H1 (cell line): ENCODE data around the gene SLC8A1. TPM values are rescaled to one million over a fixed set of nuclear protein-coding genes. Genes with fewer than 3 reads are reported as not detected.

ENCODE experiments used
- CTCF ChIA-PET: fragments of 300-600 bp; sonication (Branson Sonifier 250); formaldehyde crosslinking; loops from one replicate; lab custom pipeline; 2021; ENCODE audit not compliant: partially characterized antibody; lab: Charles Lee
- POLR2A ChIA-PET: fragments of 300-600 bp; sonication (Branson Sonifier 250); formaldehyde crosslinking; loops from one replicate; lab custom pipeline; 2021; ENCODE audit warnings: inconsistent platforms; ENCODE audit not compliant: partially characterized antibody; lab: Charles Lee
- DNase-seq, 2 experiments: peaks; one replicate each; pipeline versions ENCODE4 v3.0.0 to v3.0.0-alpha.2; 2010 to 2022; ENCODE audit warnings: low spot score in 2 of 2, low read depth in 1 of 2, mixed read lengths in 1 of 2
- FAIRE-seq: peaks from 2 replicates; lab custom pipeline; 2011; peaks lifted over from hg19 to GRCh38; lab: Jason Lieb, UNC
- H2AFZ ChIP-seq: 2 replicates; pipeline ENCODE4 v1.8.1; 2012; ENCODE audit warnings: low read length, inconsistent platforms
- H2AK5ac ChIP-seq: 2 replicates; pipeline ENCODE4 v1.6.1; 2013; ENCODE audit warnings: low read depth, low read length
- H2BK120ac ChIP-seq: replicated peaks from 2 replicates; pipeline ENCODE3; 2013; ENCODE audit warnings: low read depth, low read length, inconsistent platforms
- H2BK12ac ChIP-seq: 2 replicates; pipeline ENCODE4 v1.6.1; 2013; ENCODE audit warnings: low read depth, low read length
- H2BK15ac ChIP-seq: 2 replicates; pipeline ENCODE4 v1.6.1; 2013; ENCODE audit warnings: low read length
- H2BK20ac ChIP-seq: 2 replicates; pipeline ENCODE4 v1.6.1; 2013; ENCODE audit warnings: low read length
- H2BK5ac ChIP-seq: 2 replicates; pipeline ENCODE4 v1.6.1; 2013; ENCODE audit warnings: low read depth, low read length
- H3K14ac ChIP-seq: 2 replicates; pipeline ENCODE4 v1.6.1; 2013; ENCODE audit warnings: inconsistent platforms; ENCODE audit not compliant: insufficient read length
- H3K18ac ChIP-seq: 2 replicates; pipeline ENCODE4 v1.6.1; 2013; ENCODE audit warnings: low read length; ENCODE audit errors: extremely low read depth
- H3K23ac ChIP-seq: 2 replicates; pipeline ENCODE4 v1.6.1; 2013; ENCODE audit warnings: inconsistent platforms; ENCODE audit not compliant: insufficient read length
- H3K23me2 ChIP-seq: 2 replicates; pipeline ENCODE4 v1.6.1; 2013; ENCODE audit warnings: low read depth, low read length
- H3K27ac ChIP-seq: 2 replicates; pipeline ENCODE4 v1.6.1; 2011; ENCODE audit warnings: low read depth, low read length, inconsistent platforms
- H3K27me3 ChIP-seq, 4 experiments: replicated peaks in 1 of 4; 1 replicate in 1 of 4; 2 replicates in 3 of 4; pipeline versions ENCODE4 v1.6.1 to v1.8.1; 2011 to 2013; ENCODE audit warnings: low read length in 3 of 4, mild to moderate bottlenecking in 3 of 4, inconsistent platforms in 2 of 4, mixed read lengths in 2 of 4, moderate library complexity in 1 of 4; ENCODE audit not compliant: control insufficient read depth in 3 of 4, insufficient read depth in 3 of 4; ENCODE audit errors: extremely low read depth in 1 of 4
- H3K36me3 ChIP-seq, 4 experiments: 2 replicates each; pipeline versions ENCODE4 v1.6.1 to v1.8.1; 2011 to 2013; ENCODE audit warnings: mild to moderate bottlenecking in 4 of 4, low read length in 3 of 4, moderate library complexity in 2 of 4, control low read depth in 1 of 4, inconsistent platforms in 1 of 4; ENCODE audit not compliant: insufficient read depth in 4 of 4, control insufficient read depth in 2 of 4
- H3K4ac ChIP-seq: replicated peaks from 2 replicates; pipeline ENCODE3; 2013; ENCODE audit warnings: low read length, low read depth, mixed read lengths, inconsistent platforms; ENCODE audit not compliant: insufficient read length
- H3K4me1 ChIP-seq, 4 experiments: replicated peaks in 1 of 4; 1 replicate in 1 of 4; 2 replicates in 3 of 4; pipeline versions ENCODE4 v1.6.1 to v1.8.1; 2011 to 2013; ENCODE audit warnings: low read length in 3 of 4, inconsistent platforms in 2 of 4, mixed read lengths in 1 of 4; ENCODE audit not compliant: insufficient read depth in 4 of 4, control insufficient read depth in 3 of 4
- H3K4me2 ChIP-seq, 2 experiments: 2 replicates each; pipeline versions ENCODE4 v1.6.1 to v1.8.1; 2011 to 2013; ENCODE audit warnings: low read depth in 2 of 2, low read length in 2 of 2, control low read depth in 1 of 2, inconsistent platforms in 1 of 2, mild to moderate bottlenecking in 1 of 2; ENCODE audit not compliant: insufficient read depth in 1 of 2
- H3K4me3 ChIP-seq, 4 experiments: fragments of 200-600, 300-600 bp in 1 of 4; sonication (generic), shearing (Covaris generic), sonication (Bioruptor Twin) in 1 of 4; 2 replicates each; pipeline versions ENCODE4 v1.5.1 to v1.8.1; 2011 to 2016; ENCODE audit warnings: low read length in 4 of 4, low read depth in 3 of 4, control low read depth in 2 of 4, inconsistent platforms in 2 of 4, mild to moderate bottlenecking in 2 of 4, mixed read lengths in 1 of 4, moderate library complexity in 1 of 4; ENCODE audit not compliant: insufficient read depth in 2 of 4; ENCODE audit errors: extremely low read depth in 1 of 4
- H3K56ac ChIP-seq: replicated peaks from 2 replicates; pipeline ENCODE3; 2013; ENCODE audit warnings: low read depth, mild to moderate bottlenecking, mixed read lengths, low read length, inconsistent platforms; ENCODE audit not compliant: insufficient read length
- H3K79me1 ChIP-seq: 2 replicates; pipeline ENCODE4 v1.6.1; 2013; ENCODE audit warnings: low read depth, low read length, control low read depth
- H3K79me2 ChIP-seq, 2 experiments: 2 replicates each; pipeline versions ENCODE4 v1.6.1 to v1.8.1; 2012 to 2013; ENCODE audit warnings: low read length in 2 of 2, mild to moderate bottlenecking in 2 of 2, inconsistent platforms in 1 of 2; ENCODE audit not compliant: insufficient read depth in 2 of 2, control insufficient read depth in 1 of 2
- H3K9ac ChIP-seq, 4 experiments: replicated peaks in 1 of 4; 1 replicate in 1 of 4; 2 replicates in 3 of 4; pipeline versions ENCODE4 v1.6.1 to v1.8.1; 2011 to 2013; ENCODE audit warnings: low read depth in 3 of 4, low read length in 3 of 4, control low read depth in 2 of 4, mild to moderate bottlenecking in 2 of 4, moderate library complexity in 2 of 4, inconsistent platforms in 1 of 4; ENCODE audit errors: extremely low read depth in 1 of 4
- H3K9me3 ChIP-seq, 2 experiments: 2 replicates each; pipeline versions ENCODE4 v1.6.1 to v1.8.1; 2012 to 2013; ENCODE audit warnings: mild to moderate bottlenecking in 2 of 2, moderate library complexity in 2 of 2, control low read depth in 1 of 2, inconsistent platforms in 1 of 2, low read depth in 1 of 2, low read length in 1 of 2, mixed read lengths in 1 of 2; ENCODE audit not compliant: insufficient read depth in 2 of 2
- H4K20me1 ChIP-seq, 2 experiments: replicated peaks in 1 of 2; 2 replicates each; pipeline versions ENCODE3 to v1.8.1; 2011 to 2013; ENCODE audit warnings: inconsistent platforms in 2 of 2, low read length in 2 of 2, mild to moderate bottlenecking in 1 of 2; ENCODE audit not compliant: insufficient read depth in 2 of 2, control insufficient read depth in 1 of 2
- H4K5ac ChIP-seq: 2 replicates; pipeline ENCODE4 v1.6.1; 2013; ENCODE audit warnings: low read length, low read depth, mixed read lengths, inconsistent platforms; ENCODE audit not compliant: insufficient read length
- H4K8ac ChIP-seq: 2 replicates; pipeline ENCODE4 v1.8.0; 2013; ENCODE audit warnings: mild to moderate bottlenecking, moderate library complexity, low read length, inconsistent platforms; ENCODE audit not compliant: insufficient read depth; ENCODE audit errors: extremely low read depth
- H4K91ac ChIP-seq: replicated peaks from 2 replicates; pipeline ENCODE3; 2013; ENCODE audit warnings: low read length, mixed read lengths, inconsistent platforms; ENCODE audit not compliant: insufficient read length
- BCL11A ChIP-seq, 2 experiments: IDR thresholded peaks; one replicate each; pipeline ENCODE4 v1.6.1; 2011; ENCODE audit warnings: low read depth in 2 of 2, low read length in 2 of 2, mild to moderate bottlenecking in 2 of 2
- CREB1 ChIP-seq: IDR thresholded peaks from 2 replicates; pipeline ENCODE4 v1.6.1; 2012; ENCODE audit warnings: inconsistent platforms
- EP300 ChIP-seq, 2 experiments: IDR thresholded peaks; 1 replicate in 1 of 2; 2 replicates in 1 of 2; pipeline ENCODE4 v1.6.1; 2011 to 2012; ENCODE audit warnings: low read depth in 2 of 2, low read length in 2 of 2, mild to moderate bottlenecking in 2 of 2, borderline replicate concordance in 1 of 2, inconsistent platforms in 1 of 2, moderate library complexity in 1 of 2
- POLR2A ChIP-seq, 2 experiments: IDR thresholded peaks; 1 replicate in 1 of 2; 2 replicates in 1 of 2; pipeline ENCODE4 v1.6.1; 2011; ENCODE audit warnings: low read depth in 2 of 2, low read length in 2 of 2, mild to moderate bottlenecking in 2 of 2; ENCODE audit errors: control extremely low read depth in 1 of 2
- RBBP5 ChIP-seq: IDR thresholded peaks from 2 replicates; pipeline ENCODE4 v1.7.1; 2012; ENCODE audit warnings: low read depth, mild to moderate bottlenecking, inconsistent platforms, low read length, moderate library complexity, borderline replicate concordance
- RNF2 ChIP-seq: fragments of 200-900, 300-1000 bp; sonication (generic); IDR thresholded peaks from 2 replicates; pipeline ENCODE4 v1.7.1; 2016; ENCODE audit warnings: borderline replicate concordance, low read depth, mild to moderate bottlenecking, antibody characterized with exemption, low read length; ENCODE audit not compliant: poor library complexity, severe bottlenecking; ENCODE audit errors: missing control alignments
- TBP ChIP-seq: IDR thresholded peaks from 2 replicates; pipeline ENCODE4 v1.6.1; 2011; ENCODE audit warnings: low read depth, low read length, improper control_type of control experiment
- TEAD4 ChIP-seq: IDR thresholded peaks from 2 replicates; pipeline ENCODE4 v1.6.1; 2012; ENCODE audit warnings: low read depth, low read length, inconsistent platforms, mixed read lengths
- WGBS, 2 experiments: shearing (Covaris generic) in 1 of 2; methylation state at CpG; one replicate each; pipeline versions ENCODE4 v1.1.6 to v1.1.7; 2013 to 2015; ENCODE audit warnings: low lambda C conversion rate in 2 of 2, mixed read lengths in 2 of 2, inconsistent platforms in 1 of 2, low coverage in 1 of 2, missing lambda C conversion rate in 1 of 2; ENCODE audit not compliant: insufficient replicate concordance in 2 of 2, insufficient coverage in 1 of 2, insufficient read length in 1 of 2; ENCODE audit errors: extremely low coverage in 1 of 2, missing lambda C conversion rate in 1 of 2; 5-methylcytosine and 5-hydroxymethylcytosine counted together
- polyA plus RNA-seq, 7 experiments: library from polyadenylated mRNA; depleted of rRNA in 3 of 7; stranded (reverse) in 5 of 7; unstranded in 2 of 7; fragments of >200 nt in 5 of 7; fragments of 200-250 nt in 2 of 7; gene quantifications; 1 replicate in 5 of 7; 2 replicates in 1 of 7; 4 replicates in 1 of 7; pipeline versions ENCODE4 v1.2.1 to v1.2.3, GENCODE V29; 2011 to 2013; ENCODE audit warnings: missing spikeins in 2 of 7, mixed read lengths in 2 of 7
- total RNA-seq: library from RNA; stranded (reverse); fragmentation: NEBNext Ultra II Directional; extraction: Animal tissue kit (Norgen Biotek cat#: 25700); gene quantifications from 2 replicates; pipeline ENCODE4 v1.2.1, GENCODE V29; 2021
- TF ChIP-seq, protein P1 (sequence below): IDR thresholded peaks from 2 replicates; pipeline ENCODE4 v1.6.1; 2011; ENCODE audit warnings: low read depth, mild to moderate bottlenecking, low read length; ENCODE audit not compliant: insufficient read depth

Gene SLC8A1
- total and polyA plus RNA-seq, 2 of the 8 experiments (the other 6 are each of a cell fraction or from before 2014, with no cell fraction given): 0.68 to 3.6 TPM

- no peak overlapping the region for H2BK12ac ChIP-seq
- no peak overlapping the region for H3K4me3 ChIP-seq
- no peak overlapping the region for H2BK120ac ChIP-seq
- no peak overlapping the region for H3K27ac ChIP-seq
- H4K8ac ChIP-seq: no peak overlapping the region
- FAIRE-seq: no peak
- no peak overlapping the region for H4K91ac ChIP-seq
- H3K36me3 ChIP-seq: no peaks in the 10 kb centered on the region
- H3K79me2 ChIP-seq: no peaks in the 10 kb centered on the region
- H3K9ac ChIP-seq: no peak overlapping the region
- POLR2A ChIA-PET: no interaction called here
- DNase-seq: no peak
- no peaks in the 10 kb centered on the region for H3K23me2 ChIP-seq
- H3K4me1 ChIP-seq: peaks cover 0 to 7% (median 0%) of the 10 kb centered on the region in 4 experiments; a peak in 3 of 7 replicates
- no peak overlapping the region for H3K18ac ChIP-seq
- TF ChIP-seq, protein P1, sequence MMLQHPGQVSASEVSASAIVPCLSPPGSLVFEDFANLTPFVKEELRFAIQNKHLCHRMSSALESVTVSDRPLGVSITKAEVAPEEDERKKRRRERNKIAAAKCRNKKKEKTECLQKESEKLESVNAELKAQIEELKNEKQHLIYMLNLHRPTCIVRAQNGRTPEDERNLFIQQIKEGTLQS: no peak
- no peak for TF ChIP-seq RNF2
- TF ChIP-seq RBBP5: no peak
- no peak for TF ChIP-seq TEAD4
- no peak for TF ChIP-seq TBP
- TF ChIP-seq BCL11A (IDR thresholded peaks at IDR 0.05; ENCODE audit: low read depth in 2 of 2, low read length in 2 of 2): no peak
- no peak for TF ChIP-seq CREB1
- no peak for TF ChIP-seq POLR2A (IDR thresholded peaks at IDR 0.05; ENCODE audit: control extremely low read depth in 1 of 2, low read depth in 2 of 2, low read length in 2 of 2)
- no peak for TF ChIP-seq EP300 (IDR thresholded peaks at IDR 0.05; ENCODE audit: borderline replicate concordance in 1 of 2, low read depth in 2 of 2, low read length in 2 of 2)
- TF ChIP-seq, all 59 proteins: peak for 0
- Histone ChIP-seq H3K14ac (no peak overlapping the region), H3K9me3 (no peaks in the 10 kb centered on the region), H2BK5ac (no peak overlapping the region), H3K4me2 (no peak overlapping the region), H3K56ac (no peak overlapping the region), H3K4ac (no peak overlapping the region), H2BK15ac (no peak overlapping the region), H4K20me1 (no peaks in the 10 kb centered on the region), H3K79me1 (no peaks in the 10 kb centered on the region), H3K23ac (no peak overlapping the region), H2BK20ac (no peak overlapping the region), H4K5ac (no peak overlapping the region), H2AFZ (no peak overlapping the region), H2AK5ac (no peak overlapping the region), H3K27me3 (no peaks in the 10 kb centered on the region)
- CTCF ChIA-PET: interaction anchor here (1.1 kb wide), 1 partner anchor 356 kb away, joined by 3 read pairs; no protein-coding TSS in a partner anchor
- WGBS, 2 experiments: 97% methylated on average over 4 of the region's 4 CpGs; no CpG with 5 or more reads in 1 of the 2 experiments
These were observed 47.4 kb downstream of the SLC8A1 start for GRCh38 chr2:40404517-40404916.
